ENCODE measurements around the gene SLC39A11. TPM values are rescaled to one million over a fixed set of nuclear protein-coding genes. Genes with fewer than 3 reads are reported as not detected.

The SLC39A11 gene
- total RNA-seq, 1 donor from 2014 or later, result 16.3 TPM

DNA sequence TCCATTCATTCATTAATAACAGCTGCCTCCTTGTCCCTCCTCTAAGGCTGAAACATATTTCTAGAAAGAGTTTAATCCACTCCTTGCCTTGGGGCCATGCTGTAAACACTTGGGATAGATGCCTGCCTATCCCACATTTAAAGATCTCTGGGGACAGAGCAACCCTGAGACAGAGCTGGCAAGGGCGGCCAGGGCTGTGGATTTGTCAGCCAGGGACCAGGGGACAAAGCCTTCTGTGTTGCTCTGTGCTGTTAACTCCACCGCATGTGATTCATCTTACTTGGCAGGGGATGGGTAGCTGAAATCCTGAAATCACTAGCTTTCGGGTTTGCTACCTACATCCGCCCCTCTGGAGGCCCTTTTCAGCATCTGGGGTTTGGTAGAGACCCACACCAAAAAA lies 392.9 kb downstream of the SLC39A11 start:
- peaks cover 3% of the 10 kb centered on the region for H3K27me3 Mint-ChIP-seq (ENCODE audit: unreplicated experiment)
- no peaks in the 10 kb centered on the region for H3K4me1 Mint-ChIP-seq (ENCODE audit: low read depth, unreplicated experiment)
- no peak for DNase-seq
- no peak overlapping the region for H3K4me3 Mint-ChIP-seq (ENCODE audit: unreplicated experiment)
- H3K9me3 Mint-ChIP-seq (ENCODE audit: unreplicated experiment), result no peaks in the 10 kb centered on the region
- H3K27ac Mint-ChIP-seq (ENCODE audit: unreplicated experiment), result no peak overlapping the region
- TF ChIP-seq, protein P1, sequence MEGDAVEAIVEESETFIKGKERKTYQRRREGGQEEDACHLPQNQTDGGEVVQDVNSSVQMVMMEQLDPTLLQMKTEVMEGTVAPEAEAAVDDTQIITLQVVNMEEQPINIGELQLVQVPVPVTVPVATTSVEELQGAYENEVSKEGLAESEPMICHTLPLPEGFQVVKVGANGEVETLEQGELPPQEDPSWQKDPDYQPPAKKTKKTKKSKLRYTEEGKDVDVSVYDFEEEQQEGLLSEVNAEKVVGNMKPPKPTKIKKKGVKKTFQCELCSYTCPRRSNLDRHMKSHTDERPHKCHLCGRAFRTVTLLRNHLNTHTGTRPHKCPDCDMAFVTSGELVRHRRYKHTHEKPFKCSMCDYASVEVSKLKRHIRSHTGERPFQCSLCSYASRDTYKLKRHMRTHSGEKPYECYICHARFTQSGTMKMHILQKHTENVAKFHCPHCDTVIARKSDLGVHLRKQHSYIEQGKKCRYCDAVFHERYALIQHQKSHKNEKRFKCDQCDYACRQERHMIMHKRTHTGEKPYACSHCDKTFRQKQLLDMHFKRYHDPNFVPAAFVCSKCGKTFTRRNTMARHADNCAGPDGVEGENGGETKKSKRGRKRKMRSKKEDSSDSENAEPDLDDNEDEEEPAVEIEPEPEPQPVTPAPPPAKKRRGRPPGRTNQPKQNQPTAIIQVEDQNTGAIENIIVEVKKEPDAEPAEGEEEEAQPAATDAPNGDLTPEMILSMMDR (IDR thresholded peaks at IDR 0.05; ENCODE audit: partially characterized antibody, unreplicated experiment), result no peak
- H3K36me3 Mint-ChIP-seq (ENCODE audit: unreplicated experiment), result peaks cover 9% of the 10 kb centered on the region

DNA sequence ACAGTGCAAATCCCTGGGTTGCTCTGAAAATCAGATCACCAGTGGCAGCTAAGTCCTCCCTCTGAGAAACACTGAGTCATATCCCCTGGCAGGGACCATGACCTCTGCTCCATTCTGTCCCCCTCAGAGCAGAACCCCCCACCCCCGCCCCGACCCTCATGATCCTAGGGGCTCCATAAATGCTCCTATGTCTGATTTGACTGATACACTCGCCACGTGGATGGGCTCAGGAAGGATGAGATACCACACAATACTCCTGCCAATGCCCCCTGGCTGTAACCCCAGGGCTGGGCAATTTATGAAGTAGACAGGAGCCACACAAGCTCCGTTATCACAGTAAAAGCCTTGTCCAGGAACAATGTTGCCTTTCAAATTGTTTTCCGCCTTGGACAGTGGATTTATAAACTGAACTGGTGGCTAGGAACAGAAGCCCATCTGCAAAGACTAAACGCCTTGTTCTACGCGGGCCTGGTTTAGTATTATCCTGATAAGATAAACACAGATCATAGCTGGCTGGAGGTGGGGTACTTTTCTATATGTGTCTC lies 394.8 kb downstream of the SLC39A11 start:
- Mint-ChIP-seq H3K27me3 (ENCODE audit: unreplicated experiment) (peaks cover 5% of the 10 kb centered on the region), H3K4me1 (ENCODE audit: low read depth, unreplicated experiment) (no peaks in the 10 kb centered on the region), H3K4me3 (ENCODE audit: unreplicated experiment) (no peak overlapping the region), H3K9me3 (ENCODE audit: unreplicated experiment) (peaks cover 2% of the 10 kb centered on the region), H3K27ac (ENCODE audit: unreplicated experiment) (no peak overlapping the region), H3K36me3 (ENCODE audit: unreplicated experiment) (peaks cover 9% of the 10 kb centered on the region)
- no peak for DNase-seq
- TF ChIP-seq, protein P1 (IDR thresholded peaks at IDR 0.05; ENCODE audit: partially characterized antibody, unreplicated experiment), result no peak

DNA sequence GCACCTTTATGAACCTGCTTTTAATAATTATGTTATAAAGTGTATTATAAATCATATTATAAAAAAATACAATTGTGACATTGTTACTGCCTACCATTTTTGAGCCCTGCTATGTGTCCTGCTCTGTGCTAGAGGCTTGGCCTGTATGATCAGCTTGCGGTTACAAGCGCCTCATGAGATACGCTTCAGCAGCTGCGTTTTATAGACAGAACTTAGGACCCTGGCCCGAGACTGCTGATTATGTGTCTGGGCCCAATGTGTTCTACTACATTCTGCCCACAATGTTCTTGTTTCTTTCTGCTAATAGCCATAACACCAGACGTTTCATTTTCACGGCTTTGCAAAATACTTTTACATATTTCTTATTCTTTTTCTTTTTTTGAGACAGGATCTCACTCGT lies 395.8 kb downstream of the SLC39A11 start:
- peaks cover 1% of the 10 kb centered on the region for H3K4me1 Mint-ChIP-seq (ENCODE audit: low read depth, unreplicated experiment)
- no peak overlapping the region for H3K4me3 Mint-ChIP-seq (ENCODE audit: unreplicated experiment)
- H3K9me3 Mint-ChIP-seq (ENCODE audit: unreplicated experiment), result peaks cover 2% of the 10 kb centered on the region
- TF ChIP-seq, protein P1 (IDR thresholded peaks at IDR 0.05; ENCODE audit: partially characterized antibody, unreplicated experiment), result no peak
- H3K36me3 Mint-ChIP-seq (ENCODE audit: unreplicated experiment), result peaks cover 9% of the 10 kb centered on the region
- no peak for DNase-seq
- peaks cover 5% of the 10 kb centered on the region for H3K27me3 Mint-ChIP-seq (ENCODE audit: unreplicated experiment)
- H3K27ac Mint-ChIP-seq (ENCODE audit: unreplicated experiment), result no peak overlapping the region

DNA sequence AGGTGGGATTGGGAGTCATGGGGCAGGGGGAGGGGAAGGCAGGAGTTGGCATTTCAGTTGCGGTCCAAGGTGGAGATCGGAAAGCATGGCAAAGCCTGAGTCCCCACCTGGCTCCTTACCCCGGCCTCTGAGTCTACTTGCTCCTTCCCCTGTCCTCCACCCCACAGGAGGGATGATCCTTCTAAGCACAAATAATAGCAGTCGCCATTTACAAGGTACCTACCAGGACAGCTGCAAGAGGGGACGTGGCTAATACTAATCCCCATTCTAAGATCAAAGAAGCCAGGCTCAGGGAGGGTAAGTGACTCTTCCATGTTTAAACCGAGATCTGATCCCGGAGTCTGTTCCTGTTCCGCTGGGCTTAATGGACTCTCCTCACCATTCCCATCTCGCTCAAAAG lies 396.3 kb downstream of the SLC39A11 start:
- H3K4me1 Mint-ChIP-seq (ENCODE audit: low read depth, unreplicated experiment), result peaks cover 1% of the 10 kb centered on the region
- H3K27me3 Mint-ChIP-seq (ENCODE audit: unreplicated experiment), result peaks cover 5% of the 10 kb centered on the region
- peaks cover 2% of the 10 kb centered on the region for H3K9me3 Mint-ChIP-seq (ENCODE audit: unreplicated experiment)
- no peak for DNase-seq
- no peak overlapping the region for H3K27ac Mint-ChIP-seq (ENCODE audit: unreplicated experiment)
- peaks cover 9% of the 10 kb centered on the region for H3K36me3 Mint-ChIP-seq (ENCODE audit: unreplicated experiment)
- H3K4me3 Mint-ChIP-seq (ENCODE audit: unreplicated experiment), result no peak overlapping the region
- TF ChIP-seq, protein P1 (IDR thresholded peaks at IDR 0.05; ENCODE audit: partially characterized antibody, unreplicated experiment), result no peak

DNA sequence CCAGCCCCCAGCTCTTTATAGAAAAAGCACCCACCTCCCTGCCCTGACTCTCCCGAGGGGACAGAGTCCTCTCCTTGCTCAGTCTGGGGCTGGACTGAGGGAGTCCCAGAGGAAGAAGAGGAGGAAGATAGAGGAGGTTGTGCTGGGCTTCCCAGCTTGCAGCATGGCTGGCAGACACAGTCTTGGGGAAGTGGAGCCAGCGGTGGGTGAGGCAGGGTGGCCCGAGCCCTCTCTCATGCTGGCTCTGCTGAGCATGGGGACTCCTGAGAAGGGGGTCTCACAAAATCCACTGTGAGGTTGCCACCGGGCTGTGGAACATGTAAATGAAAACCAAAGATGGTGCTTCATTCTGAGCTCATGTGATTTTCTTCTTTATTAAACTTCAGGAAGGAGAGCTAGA lies 398.5 kb downstream of the SLC39A11 start:
- no peak overlapping the region for H3K4me3 Mint-ChIP-seq (ENCODE audit: unreplicated experiment)
- H3K27ac Mint-ChIP-seq (ENCODE audit: unreplicated experiment), result no peak overlapping the region
- H3K27me3 Mint-ChIP-seq (ENCODE audit: unreplicated experiment), result peaks cover 8% of the 10 kb centered on the region
- no peak for DNase-seq
- TF ChIP-seq, protein P1 (IDR thresholded peaks at IDR 0.05; ENCODE audit: partially characterized antibody, unreplicated experiment), result no peak
- peaks cover 1% of the 10 kb centered on the region for H3K4me1 Mint-ChIP-seq (ENCODE audit: low read depth, unreplicated experiment)
- peaks cover 5% of the 10 kb centered on the region for H3K36me3 Mint-ChIP-seq (ENCODE audit: unreplicated experiment)
- H3K9me3 Mint-ChIP-seq (ENCODE audit: unreplicated experiment), result peaks cover 2% of the 10 kb centered on the region
